ENCODE measurements around the gene STRBP. TPM values are rescaled to one million over a fixed set of nuclear protein-coding genes. Genes with fewer than 3 reads are reported as not detected.
A peak's percentile ranks its signal among the peaks of the same experiment; 100 is the strongest.
"Not testable (repeated sequence)": the region's sequence is repeated elsewhere in the genome, so short reads cannot be mapped to it uniquely, and the experiment has no call there.

The STRBP gene
- total RNA-seq, 1 donor from 2014 or later = 22.1 TPM

DNA sequence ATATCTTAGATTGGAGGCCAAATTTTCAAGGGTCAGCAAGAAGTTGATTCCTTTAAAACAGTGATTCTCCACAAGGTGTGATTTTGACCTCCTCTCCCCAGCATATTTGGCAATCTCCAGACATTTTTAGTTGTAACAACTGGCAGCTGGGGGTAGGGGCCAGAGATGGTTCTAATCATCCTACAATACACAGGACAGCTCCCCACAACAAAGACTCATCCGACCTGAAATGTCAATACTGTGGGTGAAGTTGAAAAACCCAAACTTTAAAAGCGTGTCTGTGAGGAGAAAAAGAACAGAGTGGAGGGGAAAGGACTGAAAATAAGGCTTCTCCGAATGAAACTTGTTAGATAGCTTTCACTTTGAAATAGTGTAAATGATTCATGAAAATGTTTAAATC lies 10.0 kb upstream of the STRBP start:
- intact Hi-C loops (cut with micrococcal nuclease) = no loop called here
- Mint-ChIP-seq H3K36me3 (ENCODE audit: low read depth) (no peaks in the 10 kb centered on the region), H3K27ac (no peak overlapping the region), H3K27me3 (ENCODE audit: insufficient read depth) (peaks cover 5% of the 10 kb centered on the region), H3K9me3 (peaks cover 6% of the 10 kb centered on the region), H3K4me3 (no peak overlapping the region), H3K4me1 (ENCODE audit: low read depth) (no peaks in the 10 kb centered on the region)
- no peak for DNase-seq (ENCODE audit: low spot score)

DNA sequence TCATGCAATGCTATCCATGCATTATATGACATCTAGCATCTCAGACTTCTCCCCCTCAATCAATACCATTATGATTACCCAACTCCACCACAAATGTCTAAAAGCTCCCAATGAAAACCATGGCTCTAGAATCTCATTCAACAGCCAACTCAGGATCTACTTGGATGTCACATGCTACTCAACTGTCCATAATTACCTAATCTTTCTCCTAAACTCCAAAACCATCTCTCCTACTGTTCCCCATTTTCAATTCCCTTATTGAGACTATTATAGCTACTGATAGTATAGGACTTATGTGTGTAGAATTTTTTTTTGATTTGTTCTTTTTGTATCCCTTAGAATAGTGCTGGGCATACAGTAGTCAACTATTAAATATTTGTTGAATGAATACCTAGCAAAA lies 8.2 kb upstream of the STRBP start:
- Mint-ChIP-seq H3K36me3 (ENCODE audit: low read depth) (no peaks in the 10 kb centered on the region), H3K4me1 (ENCODE audit: low read depth) (no peaks in the 10 kb centered on the region), H3K9me3 (peaks cover 6% of the 10 kb centered on the region), H3K4me3 (no peak overlapping the region), H3K27me3 (ENCODE audit: insufficient read depth) (peaks cover 5% of the 10 kb centered on the region), H3K27ac (no peak overlapping the region)
- DNase-seq (ENCODE audit: low spot score) = no peak
- intact Hi-C loops (cut with micrococcal nuclease) = no loop called here

GRCh38 chr9:123271133-123271532 lies 2.7 kb upstream of the STRBP start:
- H3K36me3 Mint-ChIP-seq (ENCODE audit: low read depth); H3K4me1 Mint-ChIP-seq (ENCODE audit: low read depth); H3K27me3 Mint-ChIP-seq (ENCODE audit: insufficient read depth); H3K4me3 Mint-ChIP-seq; H3K27ac Mint-ChIP-seq; H3K9me3 Mint-ChIP-seq; DNase-seq (ENCODE audit: low spot score); intact Hi-C loops (cut with micrococcal nuclease): not testable (repeated sequence)

- no peak for DNase-seq (ENCODE audit: low spot score)
- Mint-ChIP-seq H3K27ac (no peak overlapping the region), H3K4me3 (peak overlapping the region; percentile 74), H3K27me3 (ENCODE audit: insufficient read depth) (peaks cover 7% of the 10 kb centered on the region), H3K36me3 (ENCODE audit: low read depth) (no peaks in the 10 kb centered on the region), H3K4me1 (ENCODE audit: low read depth) (peaks cover 6% of the 10 kb centered on the region), H3K9me3 (no peaks in the 10 kb centered on the region)
- intact Hi-C loops (cut with micrococcal nuclease) = loop anchor here (2.0 to 5.0 kb wide), 5 partner anchors 33 to 1177 kb away; partner anchors contain the start of genes RABGAP1, RC3H2 and TTLL11
Measured at GRCh38 chr9:123269281-123269680, 895 bp upstream of the STRBP start.

DNA sequence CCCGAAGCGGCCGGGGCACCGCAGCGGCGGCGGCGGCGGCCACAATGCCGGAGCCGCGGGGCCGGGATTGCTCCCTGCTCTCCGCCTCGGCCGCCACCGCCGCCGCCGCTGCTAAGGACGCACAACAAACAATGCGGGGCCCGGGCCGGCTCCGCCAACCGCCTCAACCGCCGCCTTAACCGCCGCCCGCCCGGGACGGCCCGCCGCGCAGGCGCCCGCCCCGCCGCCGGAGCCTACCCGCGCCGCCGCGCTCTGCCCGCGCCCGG lies 254 bp downstream of the STRBP start:
- Mint-ChIP-seq H3K9me3 (no peaks in the 10 kb centered on the region), H3K4me1 (ENCODE audit: low read depth) (peaks cover 6% of the 10 kb centered on the region), H3K36me3 (ENCODE audit: low read depth) (no peaks in the 10 kb centered on the region), H3K27ac (no peak overlapping the region), H3K27me3 (ENCODE audit: insufficient read depth) (peaks cover 7% of the 10 kb centered on the region), H3K4me3 (no peak overlapping the region)
- intact Hi-C loops (cut with micrococcal nuclease) = loop anchor here (1.0 to 5.0 kb wide), 8 partner anchors 34 to 1176 kb away; partner anchors contain the start of genes RABGAP1, RC3H2 and TTLL11
- DNase-seq (ENCODE audit: low spot score) = no peak

GRCh38 chr9:123267481-123268198 lies 746 bp downstream of the STRBP start:
- peaks cover 7% of the 10 kb centered on the region for H3K27me3 Mint-ChIP-seq (ENCODE audit: insufficient read depth)
- intact Hi-C loops (cut with micrococcal nuclease) = loop anchor here (1.0 to 5.0 kb wide), 8 partner anchors 35 to 1175 kb away; partner anchors contain the start of genes RABGAP1, RC3H2 and TTLL11
- H3K36me3 Mint-ChIP-seq (ENCODE audit: low read depth) = no peaks in the 10 kb centered on the region
- H3K9me3 Mint-ChIP-seq = no peaks in the 10 kb centered on the region
- peaks cover 6% of the 10 kb centered on the region for H3K4me1 Mint-ChIP-seq (ENCODE audit: low read depth)
- H3K4me3 Mint-ChIP-seq = peak overlapping the region; percentile 86
- DNase-seq (ENCODE audit: low spot score) = no peak
- peak overlapping the region; percentile 53 for H3K27ac Mint-ChIP-seq

DNA sequence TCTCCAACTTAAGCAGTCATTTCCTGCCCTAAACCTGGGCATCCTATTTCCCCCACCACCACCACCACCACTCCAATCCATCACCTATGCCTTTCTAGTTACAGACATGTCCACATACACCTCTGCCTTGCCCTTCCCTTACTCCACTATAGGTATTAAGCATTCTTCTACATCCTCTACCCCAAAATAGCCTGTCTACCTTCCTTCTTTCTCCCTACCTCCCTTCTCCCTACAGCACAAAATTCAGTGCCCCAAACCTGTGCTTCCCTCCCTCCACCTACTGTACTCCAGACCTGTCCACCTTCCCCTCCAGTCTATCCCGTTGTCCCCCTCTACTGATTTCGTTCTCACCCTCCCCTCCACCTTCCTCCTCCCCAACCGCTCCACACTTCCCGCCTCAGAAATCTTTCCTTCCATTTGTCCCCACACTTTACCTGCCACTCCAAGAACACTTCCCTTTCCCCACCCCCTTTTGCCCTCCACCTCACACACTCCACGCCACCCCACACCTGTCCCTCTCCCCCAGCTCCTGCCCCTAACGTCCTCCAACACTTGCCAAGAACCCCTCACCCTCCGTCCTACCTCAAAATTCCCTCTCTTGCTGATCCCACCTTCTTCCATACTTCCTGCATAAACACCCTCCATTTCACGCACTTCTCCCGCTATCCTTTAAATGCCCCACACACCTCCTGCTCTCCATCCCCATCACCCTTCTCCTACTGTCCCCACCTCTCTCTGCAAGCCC lies 1.6 kb downstream of the STRBP start:
- intact Hi-C loops (cut with micrococcal nuclease) = loop anchor here (5.0 kb wide), 3 partner anchors 35 to 1175 kb away; partner anchors contain the start of gene TTLL11
- Mint-ChIP-seq H3K4me1 (ENCODE audit: low read depth) (peaks cover 6% of the 10 kb centered on the region), H3K27me3 (ENCODE audit: insufficient read depth) (peaks cover 7% of the 10 kb centered on the region), H3K9me3 (no peaks in the 10 kb centered on the region), H3K27ac (peak overlapping the region; percentile 49), H3K36me3 (ENCODE audit: low read depth) (no peaks in the 10 kb centered on the region), H3K4me3 (peak overlapping the region; percentile 86)
- no peak for DNase-seq (ENCODE audit: low spot score)

- intact Hi-C loops (cut with micrococcal nuclease) = loop anchor here (5.0 kb wide), 3 partner anchors 36 to 1174 kb away; partner anchors contain the start of gene TTLL11
Measured at GRCh38 chr9:123265833-123266232, 2.6 kb downstream of the STRBP start.

DNA sequence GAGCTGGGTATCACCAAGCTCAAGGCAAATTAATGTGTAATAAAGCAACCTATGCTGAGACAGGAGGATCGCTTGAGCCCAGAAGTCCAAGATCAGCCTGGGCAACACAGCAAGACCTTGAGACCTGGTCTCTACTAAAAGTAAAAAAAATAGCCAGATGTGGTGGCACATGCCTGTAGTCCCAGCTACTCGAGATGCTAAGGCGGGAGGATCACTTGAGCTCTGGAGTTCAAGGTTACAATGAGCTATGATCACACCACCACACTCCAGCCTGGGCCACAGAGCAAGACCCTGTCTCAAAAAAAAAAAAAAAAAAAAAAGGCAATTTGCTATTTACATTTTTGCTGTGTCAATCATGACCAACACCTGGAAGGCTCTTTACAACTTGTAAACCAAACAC lies 5.2 kb downstream of the STRBP start:
- H3K4me1 Mint-ChIP-seq (ENCODE audit: low read depth) = peaks cover 6% of the 10 kb centered on the region
- H3K9me3 Mint-ChIP-seq = no peaks in the 10 kb centered on the region
- no peak overlapping the region for H3K27ac Mint-ChIP-seq
- peaks cover 7% of the 10 kb centered on the region for H3K27me3 Mint-ChIP-seq (ENCODE audit: insufficient read depth)
- H3K4me3 Mint-ChIP-seq = no peak overlapping the region
- intact Hi-C loops (cut with micrococcal nuclease) = no loop called here
- no peak for DNase-seq (ENCODE audit: low spot score)
- H3K36me3 Mint-ChIP-seq (ENCODE audit: low read depth) = no peaks in the 10 kb centered on the region

More at GRCh38 chr9:123265833-123266232, 2.6 kb downstream of the STRBP start:
- Mint-ChIP-seq H3K36me3 (ENCODE audit: low read depth) (no peaks in the 10 kb centered on the region), H3K4me1 (ENCODE audit: low read depth) (peaks cover 6% of the 10 kb centered on the region), H3K9me3 (no peaks in the 10 kb centered on the region), H3K4me3 (no peak overlapping the region), H3K27me3 (ENCODE audit: insufficient read depth) (peaks cover 7% of the 10 kb centered on the region), H3K27ac (no peak overlapping the region)
- no peak for DNase-seq (ENCODE audit: low spot score)

DNA sequence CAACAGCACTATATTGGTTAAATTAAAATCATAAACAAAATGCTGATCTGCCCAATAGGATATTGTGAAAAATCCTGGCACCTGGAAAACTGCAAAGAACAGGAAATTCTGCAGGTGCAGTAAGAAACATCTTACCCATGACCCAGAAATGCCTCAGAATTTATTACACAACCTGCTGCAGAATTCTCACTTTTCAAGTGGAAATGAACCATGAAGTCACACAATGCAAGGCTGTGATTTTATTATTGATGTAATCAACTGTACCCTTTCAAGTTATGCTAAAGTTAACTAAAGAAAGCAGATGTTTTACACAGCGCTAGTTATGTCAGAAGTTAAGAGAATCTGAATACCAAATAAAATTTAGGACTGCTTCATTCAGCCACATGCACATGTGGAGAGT lies 6.0 kb downstream of the STRBP start:
- Mint-ChIP-seq H3K4me1 (ENCODE audit: low read depth) (peaks cover 5% of the 10 kb centered on the region), H3K27ac (no peak overlapping the region), H3K27me3 (ENCODE audit: insufficient read depth) (peaks cover 5% of the 10 kb centered on the region), H3K4me3 (no peak overlapping the region), H3K36me3 (ENCODE audit: low read depth) (no peaks in the 10 kb centered on the region), H3K9me3 (no peaks in the 10 kb centered on the region)
- intact Hi-C loops (cut with micrococcal nuclease) = no loop called here
- no peak for DNase-seq (ENCODE audit: low spot score)

GRCh38 chr9:123261006-123261677 lies 7.2 kb downstream of the STRBP start:
- intact Hi-C loops (cut with micrococcal nuclease) = no loop called here
- H3K27me3 Mint-ChIP-seq (ENCODE audit: insufficient read depth) = peaks cover 2% of the 10 kb centered on the region
- H3K27ac Mint-ChIP-seq = no peak overlapping the region
- H3K4me3 Mint-ChIP-seq = no peak overlapping the region
- no peaks in the 10 kb centered on the region for H3K4me1 Mint-ChIP-seq (ENCODE audit: low read depth)
- H3K9me3 Mint-ChIP-seq = no peaks in the 10 kb centered on the region
- no peak for DNase-seq (ENCODE audit: low spot score)
- no peaks in the 10 kb centered on the region for H3K36me3 Mint-ChIP-seq (ENCODE audit: low read depth)

DNA sequence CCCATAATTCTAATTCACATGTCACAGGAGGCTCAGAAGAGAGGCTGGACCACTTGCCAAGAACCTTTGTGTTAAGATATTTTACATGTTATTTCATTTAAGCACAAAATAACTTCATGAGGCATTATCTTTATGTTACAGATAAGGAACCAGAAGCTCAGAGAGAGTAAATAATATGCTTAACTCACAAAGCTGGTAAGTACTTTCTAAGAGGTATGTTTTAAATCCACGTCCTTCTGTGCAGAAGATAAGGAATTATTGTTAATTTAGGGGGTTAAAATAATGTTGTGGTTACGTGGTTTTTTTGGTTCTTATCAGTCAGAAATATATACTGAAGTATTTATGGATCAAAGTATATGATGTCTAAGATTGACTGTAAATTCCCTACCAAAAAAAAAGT lies 8.0 kb downstream of the STRBP start:
- intact Hi-C loops (cut with micrococcal nuclease) = no loop called here
- Mint-ChIP-seq H3K4me1 (ENCODE audit: low read depth) (no peaks in the 10 kb centered on the region), H3K4me3 (no peak overlapping the region), H3K27ac (no peak overlapping the region), H3K9me3 (no peaks in the 10 kb centered on the region), H3K36me3 (ENCODE audit: low read depth) (no peaks in the 10 kb centered on the region), H3K27me3 (ENCODE audit: insufficient read depth) (no peaks in the 10 kb centered on the region)
- DNase-seq (ENCODE audit: low spot score) = no peak

DNA sequence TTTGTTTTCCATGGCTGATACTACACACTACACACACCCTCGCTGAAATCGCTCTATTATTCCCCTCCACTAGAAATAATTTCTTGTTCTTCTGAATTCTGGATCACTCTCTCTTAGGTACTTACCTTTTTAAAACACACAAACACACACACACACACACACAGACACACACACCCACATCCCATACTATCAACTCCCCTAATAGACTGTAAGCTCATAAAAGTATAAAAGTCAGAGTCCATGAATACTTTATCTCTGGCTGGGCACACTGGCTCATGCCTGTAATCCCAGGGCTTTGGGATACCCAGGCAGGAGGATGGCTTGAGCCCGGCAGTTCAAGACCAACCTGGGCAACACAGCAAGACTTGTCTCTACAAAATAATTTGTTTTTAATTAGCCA lies 11.1 kb downstream of the STRBP start:
- Mint-ChIP-seq H3K27ac (no peak overlapping the region), H3K36me3 (ENCODE audit: low read depth) (no peaks in the 10 kb centered on the region), H3K4me3 (no peak overlapping the region)

More for the DNA sequence above, 11.1 kb downstream of the STRBP start:
- DNase-seq (ENCODE audit: low spot score) = no peak
- intact Hi-C loops (cut with micrococcal nuclease) = no loop called here
- Mint-ChIP-seq H3K9me3 (no peaks in the 10 kb centered on the region), H3K4me1 (ENCODE audit: low read depth) (no peaks in the 10 kb centered on the region), H3K27me3 (ENCODE audit: insufficient read depth) (no peaks in the 10 kb centered on the region)

Data from activated T-helper 1 cell treated with anti-CD3 and anti-CD28 coated beads, Interleukin-12 subunit alpha, Interleukin-12 subunit beta, Interleukin-2, Interleukin-4 antibody, amounts not matched to agents 30 ng/mL and 10 ng/mL and 1 ng/mL, durations not matched to agents 14 hours and 24 hours and 36 hours (primary cell).